ENCODE results near the gene ADAM12.

Gene ADAM12

GRCh38 chr10:126064512-126064911 lies 323.8 kb downstream of the ADAM12 start:
- no peak for DNase-seq (ENCODE audit: extremely low spot score)
- ChIA-PET POLR2A (no interaction called here), CTCF (no interaction called here)
- TF ChIP-seq L3MBTL2 (conservative IDR thresholded peaks at IDR 0.05) (no peak), ARNT (IDR thresholded peaks at IDR 0.05) (no peak), FOXM1 (IDR thresholded peaks at IDR 0.05; ENCODE audit: borderline replicate concordance) (no peak), BHLHE40 (IDR thresholded peaks at IDR 0.05; ENCODE audit: borderline replicate concordance) (no peak), LEF1 (IDR thresholded peaks at IDR 0.05; ENCODE audit: borderline replicate concordance) (no peak), SUZ12 (IDR thresholded peaks at IDR 0.05) (no peak), TARDBP (IDR thresholded peaks at IDR 0.05) (no peak), ELF4 (IDR thresholded peaks at IDR 0.05) (no peak), NFRKB (IDR thresholded peaks at IDR 0.05) (no peak), CTBP1 (IDR thresholded peaks at IDR 0.05; ENCODE audit: borderline replicate concordance) (no peak), HDGF (IDR thresholded peaks at IDR 0.05; ENCODE audit: borderline replicate concordance) (no peak), FOXA1 (IDR thresholded peaks at IDR 0.05) (no peak), ZNF384 (IDR thresholded peaks at IDR 0.05) (no peak), FOXK2 (IDR thresholded peaks at IDR 0.05) (no peak), PKNOX1 (IDR thresholded peaks at IDR 0.05) (no peak), SP1 (IDR thresholded peaks at IDR 0.05) (no peak)

- ChIA-PET CTCF (no interaction called here), POLR2A (no interaction called here)
- no peak for TF ChIP-seq HDGF (IDR thresholded peaks at IDR 0.05; ENCODE audit: borderline replicate concordance)
- no peak for TF ChIP-seq TARDBP (IDR thresholded peaks at IDR 0.05)
- no peak for TF ChIP-seq FOXA1 (IDR thresholded peaks at IDR 0.05)
- no peak for TF ChIP-seq SUZ12 (IDR thresholded peaks at IDR 0.05)
- TF ChIP-seq FOXK2 (IDR thresholded peaks at IDR 0.05) = no peak
- TF ChIP-seq LEF1 (IDR thresholded peaks at IDR 0.05; ENCODE audit: borderline replicate concordance) = no peak
- no peak for TF ChIP-seq L3MBTL2 (conservative IDR thresholded peaks at IDR 0.05)
- no peak for TF ChIP-seq FOXM1 (IDR thresholded peaks at IDR 0.05; ENCODE audit: borderline replicate concordance)
- TF ChIP-seq SP1 (IDR thresholded peaks at IDR 0.05) = no peak
- TF ChIP-seq ELF4 (IDR thresholded peaks at IDR 0.05) = no peak
- no peak for TF ChIP-seq ARNT (IDR thresholded peaks at IDR 0.05)
- DNase-seq (ENCODE audit: extremely low spot score) = no peak
These were observed 324.9 kb downstream of the ADAM12 start for GRCh38 chr10:126063353-126063791.

GRCh38 chr10:126062131-126063032 lies 325.9 kb downstream of the ADAM12 start:
- TF ChIP-seq NFRKB (IDR thresholded peaks at IDR 0.05) (no peak), ARNT (IDR thresholded peaks at IDR 0.05) (no peak), CTBP1 (IDR thresholded peaks at IDR 0.05; ENCODE audit: borderline replicate concordance) (no peak)
- DNase-seq (ENCODE audit: extremely low spot score) = no peak
- POLR2A ChIA-PET = no interaction called here
- CTCF ChIA-PET = no interaction called here

GRCh38 chr10:126061526-126061925 lies 326.8 kb downstream of the ADAM12 start:
- TF ChIP-seq PKNOX1 (IDR thresholded peaks at IDR 0.05) = no peak
- TF ChIP-seq FOXM1 (IDR thresholded peaks at IDR 0.05; ENCODE audit: borderline replicate concordance) = no peak
- no peak for TF ChIP-seq TARDBP (IDR thresholded peaks at IDR 0.05)
- no peak for TF ChIP-seq SUZ12 (IDR thresholded peaks at IDR 0.05)
- TF ChIP-seq HDGF (IDR thresholded peaks at IDR 0.05; ENCODE audit: borderline replicate concordance) = no peak
- TF ChIP-seq FOXK2 (IDR thresholded peaks at IDR 0.05) = no peak
- no peak for TF ChIP-seq ARNT (IDR thresholded peaks at IDR 0.05)
- TF ChIP-seq CTBP1 (IDR thresholded peaks at IDR 0.05; ENCODE audit: borderline replicate concordance) = no peak
- no peak for TF ChIP-seq ZNF384 (IDR thresholded peaks at IDR 0.05)
- no peak for TF ChIP-seq BHLHE40 (IDR thresholded peaks at IDR 0.05; ENCODE audit: borderline replicate concordance)
- TF ChIP-seq NFRKB (IDR thresholded peaks at IDR 0.05) = no peak
- no peak for TF ChIP-seq LEF1 (IDR thresholded peaks at IDR 0.05; ENCODE audit: borderline replicate concordance)
- TF ChIP-seq ELF4 (IDR thresholded peaks at IDR 0.05) = no peak
- TF ChIP-seq SP1 (IDR thresholded peaks at IDR 0.05) = no peak
- no peak for DNase-seq (ENCODE audit: extremely low spot score)
- ChIA-PET POLR2A (no interaction called here), CTCF (no interaction called here)

- DNase-seq (ENCODE audit: extremely low spot score) = no peak
- CTCF ChIA-PET = no interaction called here
- POLR2A ChIA-PET = no interaction called here
- no peak for TF ChIP-seq PKNOX1 (IDR thresholded peaks at IDR 0.05)
- TF ChIP-seq SP1 (IDR thresholded peaks at IDR 0.05) = no peak
- no peak for TF ChIP-seq ELF4 (IDR thresholded peaks at IDR 0.05)
- TF ChIP-seq L3MBTL2 (conservative IDR thresholded peaks at IDR 0.05) = no peak
- TF ChIP-seq FOXK2 (IDR thresholded peaks at IDR 0.05) = no peak
- TF ChIP-seq CTBP1 (IDR thresholded peaks at IDR 0.05; ENCODE audit: borderline replicate concordance) = no peak
- no peak for TF ChIP-seq NFRKB (IDR thresholded peaks at IDR 0.05)
- TF ChIP-seq TARDBP (IDR thresholded peaks at IDR 0.05) = no peak
- no peak for TF ChIP-seq LEF1 (IDR thresholded peaks at IDR 0.05; ENCODE audit: borderline replicate concordance)
These were observed 327.9 kb downstream of the ADAM12 start for GRCh38 chr10:126060261-126060931.
